DND-41 (cell line): ENCODE results near the gene SNCG.

ENCODE experiments used
- ATAC-seq: fragments of 200-7000 bp; cut with Tn5 transposase; 3 replicates; pipeline ENCODE4 v1.9.1; 2021; ENCODE audit warnings: low read depth; ENCODE audit not compliant: insufficient read depth
- DNase-seq: peaks from one replicate; pipeline ENCODE4 v3.0.0-alpha.2; 2020
- H2AFZ ChIP-seq: 2 replicates; pipeline ENCODE4 v1.6.0; 2012; ENCODE audit warnings: low read depth, low read length
- H3K27ac ChIP-seq: 2 replicates; pipeline ENCODE4 v1.5.1; 2012; ENCODE audit warnings: low read length, inconsistent platforms
- H3K27me3 ChIP-seq: fragments of 200-600 bp; sonication (generic); 2 replicates; pipeline ENCODE4 v1.6.0; 2012; ENCODE audit warnings: low read length, mild to moderate bottlenecking, inconsistent platforms; ENCODE audit not compliant: insufficient read depth, poor library complexity
- H3K36me3 ChIP-seq: 2 replicates; pipeline ENCODE4 v1.5.1; 2012; ENCODE audit warnings: low read length, inconsistent platforms; ENCODE audit not compliant: insufficient read depth
- H3K4me1 ChIP-seq: 2 replicates; pipeline ENCODE4 v1.5.1; 2012; ENCODE audit warnings: mild to moderate bottlenecking, low read length; ENCODE audit not compliant: insufficient read depth
- H3K4me2 ChIP-seq: 2 replicates; pipeline ENCODE4 v1.6.0; 2012; ENCODE audit warnings: mild to moderate bottlenecking, moderate library complexity, low read length, inconsistent platforms; ENCODE audit not compliant: insufficient read depth
- H3K4me3 ChIP-seq, 2 experiments: fragments of 200-600 bp in 1 of 2; shearing (Covaris generic) in 1 of 2; 2 replicates each; pipeline ENCODE4 v1.5.1; 2012 to 2016; ENCODE audit warnings: inconsistent platforms in 2 of 2, low read length in 2 of 2, mild to moderate bottlenecking in 2 of 2, low read depth in 1 of 2, moderate library complexity in 1 of 2
- H3K79me2 ChIP-seq: 2 replicates; pipeline ENCODE4 v1.6.0; 2012; ENCODE audit warnings: low read length, inconsistent platforms; ENCODE audit not compliant: insufficient read depth
- H3K9ac ChIP-seq: 2 replicates; pipeline ENCODE4 v1.6.0; 2012; ENCODE audit warnings: low read depth, mild to moderate bottlenecking, inconsistent platforms, low read length, moderate library complexity
- H3K9me3 ChIP-seq: 2 replicates; pipeline ENCODE4 v1.5.1; 2012; ENCODE audit warnings: low read length, moderate library complexity, mild to moderate bottlenecking, inconsistent platforms; ENCODE audit not compliant: insufficient read depth, severe bottlenecking
- H4K20me1 ChIP-seq: 2 replicates; pipeline ENCODE4 v1.6.0; 2012; ENCODE audit warnings: low read length; ENCODE audit not compliant: insufficient read depth
- EZH2 ChIP-seq: IDR thresholded peaks from 3 replicates; pipeline ENCODE4 v1.6.1; 2012; ENCODE audit warnings: borderline replicate concordance, low read depth, mild to moderate bottlenecking, moderate library complexity, low read length, inconsistent platforms; ENCODE audit not compliant: severe bottlenecking
- TF ChIP-seq, protein P1 (sequence below): IDR thresholded peaks from 2 replicates; pipeline ENCODE4 v1.5.1; 2012; ENCODE audit warnings: borderline replicate concordance, low read length, moderate library complexity, mild to moderate bottlenecking; ENCODE audit not compliant: poor library complexity, severe bottlenecking; ENCODE audit errors: extremely low read depth

Gene SNCG

GRCh38 chr10:86969421-86970041, 11.1 kb downstream of the SNCG start:
- Histone ChIP-seq H3K27ac (no peak overlapping the region), H3K79me2 (no peaks in the 10 kb centered on the region), H4K20me1 (no peaks in the 10 kb centered on the region), H3K9me3 (no peaks in the 10 kb centered on the region), H3K4me1 (no peaks in the 10 kb centered on the region), H3K9ac (no peak overlapping the region), H3K4me3 (no peak overlapping the region), H2AFZ (no peak overlapping the region), H3K4me2 (no peak overlapping the region), H3K36me3 (no peaks in the 10 kb centered on the region), H3K27me3 (no peaks in the 10 kb centered on the region)
- TF ChIP-seq EZH2 = no peak
- TF ChIP-seq, protein P1, sequence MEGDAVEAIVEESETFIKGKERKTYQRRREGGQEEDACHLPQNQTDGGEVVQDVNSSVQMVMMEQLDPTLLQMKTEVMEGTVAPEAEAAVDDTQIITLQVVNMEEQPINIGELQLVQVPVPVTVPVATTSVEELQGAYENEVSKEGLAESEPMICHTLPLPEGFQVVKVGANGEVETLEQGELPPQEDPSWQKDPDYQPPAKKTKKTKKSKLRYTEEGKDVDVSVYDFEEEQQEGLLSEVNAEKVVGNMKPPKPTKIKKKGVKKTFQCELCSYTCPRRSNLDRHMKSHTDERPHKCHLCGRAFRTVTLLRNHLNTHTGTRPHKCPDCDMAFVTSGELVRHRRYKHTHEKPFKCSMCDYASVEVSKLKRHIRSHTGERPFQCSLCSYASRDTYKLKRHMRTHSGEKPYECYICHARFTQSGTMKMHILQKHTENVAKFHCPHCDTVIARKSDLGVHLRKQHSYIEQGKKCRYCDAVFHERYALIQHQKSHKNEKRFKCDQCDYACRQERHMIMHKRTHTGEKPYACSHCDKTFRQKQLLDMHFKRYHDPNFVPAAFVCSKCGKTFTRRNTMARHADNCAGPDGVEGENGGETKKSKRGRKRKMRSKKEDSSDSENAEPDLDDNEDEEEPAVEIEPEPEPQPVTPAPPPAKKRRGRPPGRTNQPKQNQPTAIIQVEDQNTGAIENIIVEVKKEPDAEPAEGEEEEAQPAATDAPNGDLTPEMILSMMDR = no peak
- ATAC-seq (no peak), DNase-seq (no peak)

- Histone ChIP-seq H3K9ac (no peak overlapping the region), H3K9me3 (no peaks in the 10 kb centered on the region), H3K36me3 (no peaks in the 10 kb centered on the region), H3K27ac (no peak overlapping the region), H3K79me2 (no peaks in the 10 kb centered on the region), H3K4me1 (no peaks in the 10 kb centered on the region), H3K27me3 (no peaks in the 10 kb centered on the region), H2AFZ (no peak overlapping the region), H3K4me3 (no peak overlapping the region), H4K20me1 (no peaks in the 10 kb centered on the region), H3K4me2 (no peak overlapping the region)
- ATAC-seq (no peak), DNase-seq (no peak)
- no peak for TF ChIP-seq EZH2
- TF ChIP-seq, protein P1 = no peak
Observed at GRCh38 chr10:86970162-86970981, 12.0 kb downstream of the SNCG start.

GRCh38 chr10:86970982-86971231, 12.5 kb downstream of the SNCG start:
- H4K20me1 ChIP-seq = no peaks in the 10 kb centered on the region
- no peak overlapping the region for H2AFZ ChIP-seq
- H3K9ac ChIP-seq = no peak overlapping the region
- H3K4me1 ChIP-seq = no peaks in the 10 kb centered on the region
- ATAC-seq (no peak), DNase-seq (no peak)
- H3K4me3 ChIP-seq = no peak overlapping the region
- H3K4me2 ChIP-seq = no peak overlapping the region
- H3K36me3 ChIP-seq = no peaks in the 10 kb centered on the region
- H3K27me3 ChIP-seq = no peaks in the 10 kb centered on the region
- TF ChIP-seq EZH2 = no peak
- no peaks in the 10 kb centered on the region for H3K9me3 ChIP-seq
- no peaks in the 10 kb centered on the region for H3K79me2 ChIP-seq
- no peak overlapping the region for H3K27ac ChIP-seq

DNA sequence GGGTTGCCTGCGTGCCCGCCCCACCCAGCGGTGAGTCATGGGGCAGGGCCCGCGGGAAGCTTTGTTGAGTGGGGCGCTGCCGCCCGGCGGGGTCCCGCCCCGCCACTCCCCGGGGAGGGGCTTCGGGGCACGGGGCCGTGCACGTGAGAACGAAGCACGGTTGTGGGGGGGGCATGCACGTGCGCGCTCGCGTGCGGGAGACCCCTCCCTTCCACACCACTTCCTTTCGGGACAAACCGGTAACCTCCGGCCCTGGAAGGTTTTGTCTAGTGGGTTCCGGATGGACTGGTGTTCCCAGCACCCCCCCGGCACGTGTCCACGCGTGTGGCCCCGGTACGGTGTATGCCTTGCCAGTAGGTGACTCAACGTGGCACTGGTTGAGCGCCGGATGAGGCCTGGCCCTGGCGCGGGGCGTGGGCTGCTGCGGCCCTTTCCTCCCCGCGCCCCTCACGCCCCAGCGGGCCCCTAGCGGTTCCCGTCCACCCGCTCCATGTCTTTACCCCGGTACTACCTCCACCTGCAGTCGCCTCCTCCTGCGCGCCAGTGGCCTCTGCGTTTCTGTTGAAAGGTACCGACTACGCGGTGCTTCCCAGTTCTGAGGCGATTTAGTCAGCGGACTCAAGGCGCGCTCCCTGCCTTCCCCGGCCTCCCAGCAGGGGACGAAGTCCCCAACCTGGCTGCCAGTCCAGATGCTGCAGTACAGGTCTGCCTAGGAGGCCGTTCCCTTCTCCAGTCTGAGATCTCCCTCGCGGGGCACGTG, 13.0 kb downstream of the SNCG start:
- no peak overlapping the region for H3K9ac ChIP-seq
- H3K4me2 ChIP-seq = no peak overlapping the region
- DNase-seq (no peak), ATAC-seq (no peak)
- H3K27ac ChIP-seq = no peak overlapping the region
- H3K4me1 ChIP-seq = no peaks in the 10 kb centered on the region
- H3K4me3 ChIP-seq = no peak overlapping the region
- no peaks in the 10 kb centered on the region for H4K20me1 ChIP-seq
- H3K79me2 ChIP-seq = no peaks in the 10 kb centered on the region
- H2AFZ ChIP-seq = no peak overlapping the region
- TF ChIP-seq, protein P1 = no peak
- TF ChIP-seq EZH2 = no peak
- H3K36me3 ChIP-seq = no peaks in the 10 kb centered on the region
- no peaks in the 10 kb centered on the region for H3K27me3 ChIP-seq
- H3K9me3 ChIP-seq = no peaks in the 10 kb centered on the region
